Measurements from ENCODE around the gene TNK1.

DNA sequence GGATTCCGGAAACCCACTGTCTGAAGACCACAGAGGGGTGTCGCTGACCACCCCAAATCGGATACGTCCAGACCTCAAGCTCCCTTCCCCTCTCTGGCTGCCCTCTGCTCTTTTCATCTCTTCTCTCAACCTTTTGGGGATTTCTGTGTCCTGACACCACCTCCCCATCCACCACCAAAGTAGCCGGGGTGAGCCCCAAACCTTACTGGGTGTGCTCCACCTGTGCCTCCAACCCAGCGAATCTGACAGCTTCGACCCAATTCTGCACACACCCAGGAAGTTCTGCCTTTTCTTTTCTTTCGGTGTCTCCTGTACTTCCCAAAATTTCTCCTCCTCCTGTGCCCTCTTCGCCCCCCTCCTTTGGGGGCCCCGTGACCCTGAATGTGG lies 28.4 kb upstream of the TNK1 start:
- TF ChIP-seq, protein P1, sequence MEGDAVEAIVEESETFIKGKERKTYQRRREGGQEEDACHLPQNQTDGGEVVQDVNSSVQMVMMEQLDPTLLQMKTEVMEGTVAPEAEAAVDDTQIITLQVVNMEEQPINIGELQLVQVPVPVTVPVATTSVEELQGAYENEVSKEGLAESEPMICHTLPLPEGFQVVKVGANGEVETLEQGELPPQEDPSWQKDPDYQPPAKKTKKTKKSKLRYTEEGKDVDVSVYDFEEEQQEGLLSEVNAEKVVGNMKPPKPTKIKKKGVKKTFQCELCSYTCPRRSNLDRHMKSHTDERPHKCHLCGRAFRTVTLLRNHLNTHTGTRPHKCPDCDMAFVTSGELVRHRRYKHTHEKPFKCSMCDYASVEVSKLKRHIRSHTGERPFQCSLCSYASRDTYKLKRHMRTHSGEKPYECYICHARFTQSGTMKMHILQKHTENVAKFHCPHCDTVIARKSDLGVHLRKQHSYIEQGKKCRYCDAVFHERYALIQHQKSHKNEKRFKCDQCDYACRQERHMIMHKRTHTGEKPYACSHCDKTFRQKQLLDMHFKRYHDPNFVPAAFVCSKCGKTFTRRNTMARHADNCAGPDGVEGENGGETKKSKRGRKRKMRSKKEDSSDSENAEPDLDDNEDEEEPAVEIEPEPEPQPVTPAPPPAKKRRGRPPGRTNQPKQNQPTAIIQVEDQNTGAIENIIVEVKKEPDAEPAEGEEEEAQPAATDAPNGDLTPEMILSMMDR (conservative IDR thresholded peaks at IDR 0.05 in 1 of 2, IDR thresholded peaks at IDR 0.05 in 1 of 2; ENCODE audit: extremely low read depth in 1 of 2, insufficient read depth in 1 of 2, low read depth in 1 of 2, low read length in 2 of 2) = peak in 1 of 2 donors; percentile 70
- TF ChIP-seq EZH2 (IDR thresholded peaks at IDR 0.05; ENCODE audit: borderline replicate concordance, low read length) = no peak

All from mammary epithelial cell (primary cell).